ENCODE results near the gene PPP1R10.

PPP1R10 gene

DNA sequence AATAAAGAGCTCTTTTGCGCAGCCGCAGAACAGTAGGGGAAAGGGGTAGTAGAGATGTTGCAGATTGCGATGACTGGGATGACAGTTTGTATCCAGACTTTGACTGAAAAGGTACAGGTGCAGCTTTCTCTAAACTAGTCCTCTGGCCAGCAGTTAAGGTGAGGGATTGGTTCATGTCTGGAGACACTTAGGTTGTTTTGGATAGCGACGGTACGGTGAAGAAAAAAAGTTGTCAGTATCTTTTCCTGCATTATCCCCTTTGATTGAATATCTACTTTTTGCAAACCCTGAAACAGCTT lies 59.4 kb downstream of the PPP1R10 start:
- DNase-seq, result peak in 1 of 56 donors; percentile 5

DNA sequence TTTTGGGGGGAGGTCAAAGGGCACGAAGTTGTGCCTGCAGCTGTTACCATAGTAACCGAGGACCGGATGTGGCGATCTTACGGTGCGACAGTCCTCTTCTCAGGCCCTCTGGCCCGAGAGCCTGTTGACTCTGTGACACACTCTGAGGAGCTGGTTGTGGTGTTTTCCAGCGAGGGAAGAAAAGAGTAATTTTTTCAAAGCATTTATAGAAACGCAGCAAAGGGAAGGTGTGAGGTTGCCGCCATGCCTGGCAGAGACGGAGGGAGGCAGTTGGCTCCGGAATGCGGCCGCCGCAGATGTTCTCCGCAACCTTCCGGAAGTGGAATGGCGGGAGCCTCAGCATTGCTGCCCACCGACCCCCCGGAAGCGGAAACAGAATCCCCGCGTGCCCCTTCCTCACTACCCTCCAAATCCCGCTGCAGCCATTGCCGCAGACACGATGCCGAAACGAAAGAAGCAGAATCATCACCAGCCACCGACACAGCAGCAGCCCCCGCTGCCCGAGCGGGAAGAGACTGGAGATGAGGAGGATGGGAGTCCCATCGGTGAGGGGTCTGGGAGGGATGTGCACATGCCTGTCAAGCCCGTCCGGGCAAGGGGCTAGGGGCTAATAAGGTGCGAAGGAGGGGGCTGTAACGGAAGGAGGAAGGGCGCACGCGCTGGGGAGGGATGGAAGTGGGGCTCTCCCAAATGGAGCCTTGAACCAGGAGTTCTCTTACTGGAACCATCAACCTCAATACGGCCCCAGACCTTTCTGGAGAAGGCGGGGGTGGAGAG lies 59.9 kb downstream of the PPP1R10 start, which contains the start of gene PRR3:
Gene PRR3, plus strand, starts transcription at position 390 of the 777 bp plus-strand sequence. Its CDS starts 50 bp downstream, at position 440.
- peak; percentile 70 to 97 (median 92) for DNase-seq

GRCh38 chr6:30556066-30556905 lies 60.8 kb downstream of the PPP1R10 start, which contains the start of gene GNL1:
TSS of gene GNL1 (minus strand) at chr6:30556489. CDS start at chr6:30556203, 286 bp downstream.
- peak; percentile 33 to 96 (median 84) for DNase-seq

DNA sequence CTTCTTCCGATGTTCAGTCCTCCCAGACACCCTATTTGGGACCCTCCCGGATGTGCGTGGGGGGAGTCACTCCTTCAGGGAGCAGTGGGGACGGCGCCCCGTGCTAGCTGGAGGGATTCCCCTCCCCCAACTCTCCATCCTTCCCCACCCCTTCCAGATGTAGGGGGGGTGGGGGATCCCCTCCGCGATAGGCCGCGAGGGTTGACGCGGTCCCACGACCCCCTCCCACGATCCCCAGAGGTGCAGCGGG lies 61.3 kb downstream of the PPP1R10 start:
- DNase-seq, result peak in 17 of 56 donors; percentile 3 to 86 (median 62)

GRCh38 chr6:30554962-30555815 lies 61.9 kb downstream of the PPP1R10 start:
- DNase-seq, result peak in 35 of 56 donors; percentile 3 to 78 (median 53)

GRCh38 chr6:30554404-30554803 lies 62.6 kb downstream of the PPP1R10 start:
- DNase-seq, result no peak
